RPMI7951 (cell line): ENCODE data around the gene SLFN12L. TPM values are rescaled to one million over a fixed set of nuclear protein-coding genes. Genes with fewer than 3 reads are reported as not detected.
"Not testable (repeated sequence)": the region's sequence is repeated elsewhere in the genome, so short reads cannot be mapped to it uniquely, and the experiment has no call there.

Experiments used
- DNase-seq: peaks from one replicate; pipeline ENCODE4 v3.0.0-alpha.2; 2012; ENCODE audit warnings: low read depth
- total RNA-seq: library from RNA; depleted of rRNA; stranded (reverse); fragments of >200 nt; shearing (Covaris generic); gene quantifications from 2 replicates; pipeline ENCODE4 v1.2.3, GENCODE V29; 2014

Gene SLFN12L
- total RNA-seq, 1 experiment from 2014 or later: not detected

DNA sequence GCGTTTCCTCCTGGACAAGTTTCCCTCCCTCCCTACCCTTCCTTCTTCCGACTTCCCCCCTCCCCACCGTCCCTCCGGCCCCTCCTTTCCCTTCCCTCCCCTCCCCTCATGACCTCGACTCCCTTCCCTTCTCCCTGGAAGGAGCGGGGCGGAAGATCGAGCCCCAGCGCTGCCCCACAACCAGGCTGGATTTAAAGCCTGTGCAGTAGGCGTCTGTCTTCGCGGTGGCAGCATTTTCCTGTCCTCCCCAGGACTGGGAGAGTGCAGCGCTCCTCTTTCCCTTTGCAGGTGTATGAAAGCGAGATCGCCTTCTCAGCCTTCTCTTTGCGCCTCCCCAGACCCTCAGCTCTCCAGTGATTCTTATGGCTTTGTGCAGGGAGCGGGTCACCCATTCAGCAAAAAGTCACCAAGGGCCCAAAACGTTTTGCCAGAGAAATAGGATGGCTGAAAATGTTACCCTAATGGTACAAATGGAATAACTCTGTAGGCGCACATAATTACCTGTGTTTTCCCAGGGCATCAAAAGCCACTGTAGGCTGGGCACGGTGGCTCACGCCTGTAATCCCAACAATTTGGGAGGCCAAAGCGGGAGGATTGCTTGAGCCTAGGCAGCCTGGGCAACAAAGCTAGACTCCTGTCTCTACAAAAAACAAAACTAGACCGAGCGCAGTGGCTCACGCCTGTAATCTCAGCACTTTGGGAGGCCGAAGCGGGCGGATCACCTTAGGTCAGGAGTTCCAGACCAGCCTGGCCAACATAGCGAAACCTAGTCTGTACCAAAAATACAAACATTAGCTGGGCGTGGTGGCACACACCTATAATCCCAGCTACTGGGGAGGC, 40.8 kb downstream of the SLFN12L start:
- no peak for DNase-seq

GRCh38 chr17:35493040-35493439, 44.4 kb downstream of the SLFN12L start:
- DNase-seq: no peak

DNA sequence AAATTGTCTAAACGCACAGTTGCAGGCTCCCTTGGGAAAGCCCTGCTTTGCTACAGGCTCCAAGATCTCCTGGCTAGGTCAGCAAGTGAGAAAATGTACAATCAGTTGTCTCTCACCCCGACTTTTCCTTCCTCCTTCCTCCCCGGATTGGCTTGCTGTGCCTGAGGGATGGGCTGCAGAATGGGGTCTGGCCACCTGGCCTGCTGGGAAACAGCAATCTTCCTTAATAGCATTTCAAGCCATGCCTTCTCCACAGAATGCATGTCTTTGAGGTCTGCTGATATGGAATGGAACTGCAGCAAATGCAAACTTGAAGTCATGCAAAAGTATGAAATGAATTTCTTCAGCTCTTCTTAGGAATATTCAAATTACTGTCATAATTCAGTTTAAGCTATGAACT, 46.1 kb downstream of the SLFN12L start:
- DNase-seq: no peak

GRCh38 chr17:35489944-35490343, 47.5 kb downstream of the SLFN12L start:
- no peak for DNase-seq

DNA sequence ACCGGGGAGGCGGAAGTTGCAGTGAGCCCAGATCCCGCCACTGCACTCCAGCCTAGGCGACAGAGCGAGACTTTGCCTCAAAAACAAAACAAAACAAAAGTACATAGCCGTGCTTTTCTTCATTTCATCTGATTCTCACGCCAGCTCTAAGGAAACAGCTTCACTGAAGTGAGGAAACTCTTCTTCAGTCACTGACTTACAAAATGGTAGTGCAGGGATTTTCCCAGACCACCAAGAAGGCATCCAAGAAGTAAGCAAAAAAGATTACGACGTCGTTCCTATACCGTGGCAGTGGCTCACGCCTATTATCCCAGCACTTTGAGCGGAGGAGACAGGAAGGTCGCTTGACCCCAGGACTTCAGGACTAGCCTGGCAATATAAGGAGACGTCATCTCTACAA, 48.5 kb downstream of the SLFN12L start:
- no peak for DNase-seq

GRCh38 chr17:35486920-35487732, 50.4 kb downstream of the SLFN12L start:
- peak; percentile 79 for DNase-seq

DNA sequence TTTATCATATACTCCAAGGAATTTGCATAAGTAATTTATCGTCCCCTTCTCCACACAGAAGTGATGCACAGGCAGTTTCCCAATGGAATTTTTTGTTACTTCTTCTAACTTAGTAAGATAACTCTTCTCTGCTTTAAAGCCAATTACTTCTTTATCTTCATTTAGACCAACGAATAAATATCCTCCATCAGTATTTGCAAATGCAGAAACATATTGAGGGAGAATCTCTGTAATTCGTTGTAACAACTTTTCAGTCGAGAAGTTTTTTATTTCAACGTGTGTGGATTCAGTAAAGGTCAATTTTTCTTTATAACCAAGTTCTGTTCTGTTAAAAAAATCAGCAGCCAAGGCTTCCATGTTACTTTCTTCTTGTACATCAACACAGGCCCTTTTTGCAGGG, 58.2 kb downstream of the SLFN12L start:
- no peak for DNase-seq

DNA sequence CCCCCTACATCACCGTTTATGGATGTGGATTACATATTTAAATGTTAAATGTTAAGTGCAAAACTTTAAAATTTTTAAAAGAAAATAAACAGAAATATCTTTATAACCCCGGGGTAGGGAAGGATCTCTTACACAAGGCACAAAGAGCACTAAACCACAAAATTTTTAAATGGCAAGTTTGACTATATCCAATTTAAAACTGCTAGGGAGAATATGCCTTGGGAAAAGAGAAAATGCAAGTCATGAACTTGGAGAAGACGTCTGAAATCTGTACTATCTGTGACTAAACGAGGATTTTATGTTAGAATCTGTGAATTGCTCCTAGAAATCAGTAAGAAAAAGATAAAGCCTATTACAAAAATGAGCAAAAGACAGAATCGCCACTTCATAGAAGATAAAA, 60.2 kb downstream of the SLFN12L start:
- no peak for DNase-seq

DNA sequence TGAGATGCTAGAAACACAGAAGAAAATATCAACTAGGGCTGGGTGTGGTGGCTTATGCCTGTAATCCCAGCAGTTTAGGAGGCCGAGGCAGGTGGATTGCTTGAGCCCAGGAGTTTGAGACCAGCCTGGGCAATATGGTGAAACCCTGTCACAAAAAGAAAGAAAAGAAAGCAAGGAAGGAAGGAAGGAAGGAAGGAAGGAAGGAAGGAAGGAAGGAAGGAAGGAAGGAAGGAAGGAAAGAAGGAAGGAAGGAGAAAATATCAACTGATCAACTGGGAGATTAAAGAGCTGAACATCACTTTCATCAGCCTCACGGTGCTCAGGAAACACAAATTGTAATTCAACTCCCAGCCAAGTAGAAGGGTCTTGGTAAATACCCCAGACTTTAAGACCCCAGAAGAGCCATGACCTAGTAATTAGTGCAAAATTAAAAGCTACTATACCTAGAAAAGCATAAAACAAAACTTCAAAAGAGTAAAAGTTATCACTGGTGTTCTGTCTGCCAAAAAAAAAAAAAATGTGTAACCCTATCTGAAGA, 61.1 kb downstream of the SLFN12L start:
- no peak for DNase-seq

DNA sequence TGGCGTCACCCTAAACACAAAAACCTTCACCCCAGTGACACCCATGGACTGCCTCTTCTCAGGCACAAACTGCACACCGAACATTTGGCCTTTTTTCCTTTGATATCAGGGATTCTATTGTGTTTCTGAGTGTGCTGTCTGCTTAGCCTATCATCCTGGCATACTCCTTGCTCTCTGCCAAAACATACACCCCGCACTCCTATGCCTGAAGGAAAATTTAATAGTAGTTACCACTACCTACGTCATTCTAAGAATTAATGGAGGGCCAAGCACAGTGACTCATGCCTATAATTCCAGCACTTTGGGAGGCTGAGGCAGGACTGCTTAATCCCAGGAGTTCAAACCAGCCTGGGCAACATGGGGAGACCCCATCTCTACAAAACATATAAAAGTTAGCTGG, 69.0 kb downstream of the SLFN12L start:
- DNase-seq: no peak

- no peak for DNase-seq
Observed at GRCh38 chr17:35467824-35468223, 69.7 kb downstream of the SLFN12L start.

DNA sequence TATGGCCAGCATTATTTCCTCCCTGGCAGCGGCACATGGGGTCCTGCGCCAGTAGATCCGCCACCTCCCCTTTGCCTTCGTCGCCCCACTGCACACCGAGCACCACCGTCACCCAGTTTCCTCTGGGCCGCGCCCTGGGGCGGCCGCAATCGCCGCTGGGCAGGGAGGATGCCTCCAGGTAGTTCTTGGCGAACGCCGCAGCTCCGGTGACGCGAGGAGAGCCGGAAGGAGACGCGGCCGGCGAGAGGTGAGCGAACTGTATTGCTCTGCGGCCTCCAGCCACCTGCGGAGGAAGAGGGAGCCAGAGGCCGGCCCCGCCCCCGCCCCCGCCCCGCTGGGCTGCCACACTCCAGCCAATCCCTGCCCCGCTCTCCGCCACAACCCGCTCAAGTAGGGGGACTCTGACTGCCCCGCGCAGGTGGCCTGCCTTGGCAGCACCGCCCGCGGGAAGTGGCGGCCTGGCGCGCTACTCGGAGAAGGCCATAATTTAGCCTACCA, 77.1 kb downstream of the SLFN12L start:
- no peak for DNase-seq

- not testable (repeated sequence) for DNase-seq
Observed at GRCh38 chr17:35454035-35454434, 83.4 kb downstream of the SLFN12L start.

DNA sequence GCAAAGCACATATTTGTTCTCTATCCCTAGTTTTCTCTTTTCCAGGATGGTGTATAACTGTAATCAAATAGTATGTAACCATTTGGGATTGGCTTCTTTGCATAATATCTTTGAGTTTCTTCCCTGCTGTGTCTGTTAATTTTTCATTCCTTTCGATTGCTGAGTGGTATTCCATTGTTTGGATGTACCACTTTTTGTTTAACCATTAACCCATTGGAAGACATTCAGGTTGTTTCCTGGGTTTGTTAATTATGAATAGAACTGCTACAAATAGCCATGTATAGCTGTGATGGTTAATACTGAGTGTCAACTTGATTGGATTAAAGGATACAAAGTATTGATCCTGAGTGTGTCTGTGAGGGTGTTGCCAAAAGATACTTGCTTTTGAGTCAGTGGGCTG, 84.3 kb downstream of the SLFN12L start:
- no peak for DNase-seq

DNA sequence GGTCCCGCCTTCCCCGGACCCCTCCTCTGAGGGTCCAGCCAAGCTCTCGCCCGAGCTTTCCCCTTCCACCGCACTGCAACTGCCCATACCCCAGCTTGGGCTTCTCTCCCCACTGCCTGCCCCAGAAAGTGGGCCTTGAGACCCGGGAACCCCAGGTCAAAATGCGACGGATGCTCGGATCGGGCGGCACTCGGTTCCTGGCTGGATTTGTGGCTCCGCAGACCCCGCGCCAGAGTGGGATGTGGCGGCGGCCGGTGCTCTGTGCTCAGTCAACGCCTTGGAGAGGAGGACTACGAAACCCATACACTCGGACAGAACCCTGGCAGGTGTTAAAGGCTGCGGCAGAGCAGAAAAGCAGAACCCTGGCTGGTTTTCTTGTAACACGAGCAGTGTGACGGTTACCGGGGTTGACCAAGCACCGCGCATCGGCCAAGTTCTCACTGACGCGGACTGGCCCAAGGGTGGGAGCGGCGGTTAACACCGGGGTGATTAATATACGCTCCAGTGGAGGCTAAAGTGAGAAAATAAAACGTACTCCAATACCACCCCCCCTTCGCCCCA, 88.0 kb downstream of the SLFN12L start:
- no peak for DNase-seq

DNA sequence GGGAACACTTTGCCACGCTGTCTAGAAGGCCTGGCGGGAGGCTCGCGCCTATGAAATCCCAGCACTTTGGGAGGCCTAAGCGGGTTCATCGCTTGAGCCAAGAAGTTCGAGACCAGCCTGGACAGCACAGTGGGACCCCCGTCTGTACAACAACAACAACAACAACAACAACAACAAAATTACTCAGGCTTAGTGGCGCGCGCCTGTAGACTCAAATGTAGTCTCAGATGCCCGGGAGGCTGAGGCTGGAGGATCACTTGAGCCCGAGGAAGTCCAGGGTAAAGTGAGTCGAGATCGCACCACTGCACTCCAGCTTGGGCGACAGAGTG, 88.6 kb downstream of the SLFN12L start:
- no peak for DNase-seq

DNA sequence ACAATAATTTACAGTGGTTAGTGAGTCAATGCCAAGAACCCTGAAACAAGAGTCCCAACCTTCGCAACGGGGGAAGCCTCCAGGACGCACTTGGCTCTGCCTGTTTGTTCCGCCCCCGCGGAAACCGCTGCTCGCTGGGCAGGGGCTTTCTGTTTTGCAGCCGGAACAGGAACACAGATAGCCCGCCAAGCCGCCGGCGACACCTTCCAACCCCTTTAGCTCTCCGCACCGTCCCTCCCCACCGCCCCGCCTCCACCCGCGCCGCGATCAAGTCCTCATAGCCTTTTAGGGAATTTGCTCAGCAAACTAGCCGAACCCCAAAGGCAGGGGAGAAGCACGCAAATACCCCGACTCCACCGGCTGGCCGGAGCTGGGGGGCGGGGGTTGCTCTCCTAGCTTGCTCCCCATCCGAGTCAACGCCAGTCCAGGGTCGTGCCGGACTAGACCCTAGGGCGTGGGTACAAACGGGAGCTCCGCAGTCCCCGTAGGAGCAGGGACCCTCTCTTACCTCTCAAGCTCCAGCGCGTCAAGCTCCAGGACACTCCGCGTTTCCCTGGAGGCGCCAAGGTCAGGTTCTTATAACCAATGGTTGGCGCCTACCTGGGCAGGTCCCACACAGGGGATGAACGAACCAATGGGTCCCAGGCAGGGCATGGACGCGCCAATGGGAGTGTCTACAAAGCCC, 89.1 kb downstream of the SLFN12L start, which contains the start of gene SLFN13:
TSS of gene SLFN13 (minus strand) at position 553 of the 685 bp plus-strand sequence. CDS start 3,086 bp downstream, outside the sequence.
- peak; percentile 70 for DNase-seq

- DNase-seq: no peak
Observed at GRCh38 chr17:35447499-35447898, 90.0 kb downstream of the SLFN12L start.

DNA sequence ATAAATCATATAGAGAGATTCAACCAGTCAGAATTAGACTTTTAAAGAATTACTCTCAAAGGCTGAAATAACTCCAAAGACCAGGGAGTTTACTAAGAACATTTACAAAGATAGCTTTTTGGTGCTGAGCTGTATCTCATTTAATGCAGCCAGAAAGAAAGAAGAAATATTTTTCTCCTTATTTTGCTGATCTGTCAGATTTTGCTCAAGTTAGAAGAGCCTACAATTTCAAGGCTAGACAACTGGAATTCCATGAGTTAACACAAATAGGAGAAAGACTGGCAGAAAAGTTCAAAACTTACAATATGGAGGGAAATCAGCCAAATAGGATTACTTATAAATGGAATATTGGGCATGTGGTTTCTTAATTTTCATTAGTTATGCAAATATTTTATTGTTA, 99.0 kb downstream of the SLFN12L start:
- DNase-seq: no peak

GRCh38 chr17:35433075-35433894, 104.2 kb downstream of the SLFN12L start:
- peak; percentile 98 for DNase-seq
